GM23338 (cell line): ENCODE measurements around the gene SAT1.

Source experiments
- CREB1 ChIP-seq: fragments of 250-450 bp; sonication (Bioruptor Pico); IDR thresholded peaks from 2 replicates; pipeline ENCODE4 v1.5.0; 2020; ENCODE audit warnings: low read depth, mild to moderate bottlenecking, moderate library complexity
- CTCF ChIP-seq, 2 experiments: fragments of 200-600 bp in 1 of 2; sonication (generic) in 1 of 2; conservative IDR thresholded peaks; 2 replicates each; pipeline versions ENCODE4 v1.5.1 to v1.6.1; 2016 to 2017; ENCODE audit warnings: antibody characterized with exemption in 2 of 2, low read depth in 2 of 2, mild to moderate bottlenecking in 2 of 2, moderate library complexity in 1 of 2
- ETS1 ChIP-seq: IDR thresholded peaks from 2 replicates; pipeline ENCODE4 v1.6.1; 2016; ENCODE audit warnings: antibody characterized with exemption
- EZH2 ChIP-seq: fragments of 200-600 bp; sonication (generic); IDR thresholded peaks from one replicate; pipeline ENCODE4 v1.8.0; 2017; ENCODE audit warnings: antibody characterized with exemption, mild to moderate bottlenecking, low read depth; ENCODE audit not compliant: unreplicated experiment
- EZH2phosphoT487 ChIP-seq: fragments of 200-600 bp; sonication (generic); IDR thresholded peaks from one replicate; pipeline ENCODE4 v1.8.1; 2018; ENCODE audit warnings: antibody characterized with exemption; ENCODE audit not compliant: unreplicated experiment
- JUNB ChIP-seq: IDR thresholded peaks from one replicate; pipeline ENCODE4 v1.6.1; 2016; ENCODE audit warnings: antibody characterized with exemption; ENCODE audit not compliant: unreplicated experiment
- NANOG ChIP-seq: IDR thresholded peaks from 2 replicates; pipeline ENCODE4 v1.6.1; 2016; ENCODE audit warnings: antibody characterized with exemption, borderline replicate concordance
- POLR2AphosphoS5 ChIP-seq: IDR thresholded peaks from 2 replicates; pipeline ENCODE4 v1.6.1; 2016; ENCODE audit warnings: antibody characterized with exemption, low read depth
- REST ChIP-seq: IDR thresholded peaks from one replicate; pipeline ENCODE4 v1.6.1; 2018; ENCODE audit warnings: antibody characterized with exemption; ENCODE audit not compliant: unreplicated experiment
- STAT1 ChIP-seq: IDR thresholded peaks from one replicate; pipeline ENCODE4 v1.6.1; 2016; ENCODE audit warnings: antibody characterized with exemption; ENCODE audit not compliant: unreplicated experiment
- ZNF114 ChIP-seq: fragments of 250-450 bp; sonication (Bioruptor Pico); IDR thresholded peaks from 2 replicates; pipeline ENCODE4 v1.5.0; 2020; ENCODE audit warnings: mild to moderate bottlenecking, moderate library complexity
- ZNF331 ChIP-seq: fragments of 250-450 bp; sonication (Bioruptor Pico); IDR thresholded peaks from 2 replicates; pipeline ENCODE4 v1.5.0; 2020; ENCODE audit warnings: low read depth, mild to moderate bottlenecking, moderate library complexity
- ZNF462 ChIP-seq: fragments of 250-450 bp; sonication (Bioruptor Pico); IDR thresholded peaks from 2 replicates; pipeline ENCODE4 v1.5.0; 2020; ENCODE audit warnings: mild to moderate bottlenecking, moderate library complexity

- TF ChIP-seq EZH2 (no peak), CTCF (conservative IDR thresholded peaks at IDR 0.05; ENCODE audit: low read depth in 2 of 2) (no peak), REST (no peak), CREB1 (CRISPR knock-in tag) (no peak), POLR2AphosphoS5 (no peak), EZH2phosphoT487 (no peak), JUNB (no peak), ETS1 (no peak), ZNF331 (CRISPR knock-in tag) (no peak), ZNF114 (CRISPR knock-in tag) (no peak), ZNF462 (no peak), STAT1 (no peak), NANOG (no peak)
These were observed 28.3 kb upstream of the SAT1 start for GRCh38 chrX:23754664-23755063.
